HL-60/S4 treated with phorbol 12-myristate 13-acetate at 8.2 ng/mL for 4 days and 3 days (cell line): ENCODE data around the gene DGUOK.

Experiments used
- in situ Hi-C: fragments of 300-500 bp; cut with MboI; formaldehyde crosslinking; loops from 2 replicates; pipeline ENCODE4 v1.15.0; 2022; ENCODE audit warnings: low sequenced_read_pairs

DGUOK gene

DNA sequence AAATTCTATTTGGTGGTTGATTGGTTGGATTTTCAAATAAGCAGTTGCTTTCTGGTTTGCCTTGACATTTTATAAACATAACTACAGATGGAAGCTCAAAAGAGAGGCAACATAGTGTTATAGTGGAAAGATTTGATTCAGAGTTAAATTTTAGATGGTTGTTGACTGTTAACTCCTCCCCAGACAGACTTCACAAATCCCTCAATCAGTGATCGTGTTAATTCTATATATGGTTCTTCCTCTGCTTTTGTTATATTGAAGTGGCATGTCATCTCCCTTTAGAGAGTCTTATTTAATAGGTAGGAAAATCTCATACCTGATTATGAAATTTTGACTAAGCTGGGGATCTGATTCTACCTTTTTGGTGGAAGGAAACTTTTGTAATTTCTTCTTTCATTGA is 19.5 kb downstream of the DGUOK start:
- in situ Hi-C loops, result no loop called here

DNA sequence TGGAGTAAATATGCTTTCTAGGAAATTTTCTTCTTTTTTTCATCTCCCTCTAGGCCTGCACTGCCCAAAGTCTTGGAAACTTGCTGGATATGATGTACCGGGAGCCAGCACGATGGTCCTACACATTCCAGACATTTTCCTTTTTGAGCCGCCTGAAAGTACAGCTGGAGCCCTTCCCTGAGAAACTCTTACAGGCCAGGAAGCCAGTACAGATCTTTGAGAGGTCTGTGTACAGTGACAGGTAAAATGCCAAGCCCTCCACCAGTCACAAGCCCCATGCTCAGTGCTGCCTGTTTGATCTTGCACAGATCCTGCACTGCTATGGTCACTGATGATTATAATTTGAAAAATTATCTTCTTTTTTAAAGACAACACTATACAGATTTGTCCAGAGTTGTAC is 20.0 kb downstream of the DGUOK start:
- in situ Hi-C loops, result no loop called here

DNA sequence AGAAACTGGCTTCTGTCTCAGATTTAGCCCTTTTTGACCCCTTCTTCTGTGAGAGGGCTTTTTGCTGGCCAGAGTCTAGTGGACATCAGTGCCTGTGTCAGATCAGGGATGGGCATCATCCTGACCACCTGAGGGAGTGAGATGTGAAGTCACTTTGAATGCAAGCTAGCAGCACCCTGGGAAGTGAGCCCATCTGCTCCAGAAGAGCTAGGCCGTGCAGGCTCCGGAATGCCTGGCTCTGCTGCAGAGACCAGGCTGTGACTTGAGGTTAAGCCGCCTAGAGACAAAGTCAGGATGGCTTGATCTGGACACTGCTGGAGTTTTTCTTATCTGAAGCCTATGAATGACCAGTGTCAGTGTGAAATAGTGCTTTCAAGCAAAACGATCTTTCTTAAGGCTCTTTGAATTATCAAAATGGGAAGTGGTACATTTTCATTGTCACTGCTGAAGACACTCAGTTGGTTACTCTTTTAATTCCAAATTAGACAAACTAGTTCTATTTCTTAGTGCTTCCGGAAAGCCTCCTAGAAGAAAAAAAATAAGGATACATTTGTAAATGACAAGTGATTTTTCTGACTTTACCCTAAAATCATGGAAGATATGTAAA is 20.8 kb downstream of the DGUOK start:
- in situ Hi-C loops, result no loop called here

DNA sequence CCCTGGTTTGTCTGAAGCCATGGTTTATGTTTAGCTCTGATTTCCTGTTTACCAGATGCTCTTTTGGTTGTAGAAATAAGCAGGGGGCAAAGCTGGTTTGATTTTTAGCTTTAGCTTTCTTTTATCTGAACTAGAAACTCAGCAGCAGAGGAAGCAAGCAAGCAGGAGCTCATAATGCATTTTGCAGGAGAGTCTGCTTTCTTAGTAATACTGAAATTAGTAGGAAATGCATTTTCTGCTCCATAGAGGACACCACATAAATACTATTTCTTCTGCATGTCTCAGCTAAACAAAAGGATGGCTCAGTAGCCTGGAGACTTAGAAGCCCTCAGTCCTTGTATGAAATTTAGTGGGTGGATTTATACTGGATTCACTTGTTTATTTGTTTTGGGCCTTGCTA is 23.1 kb downstream of the DGUOK start:
- in situ Hi-C loops, result no loop called here

DNA sequence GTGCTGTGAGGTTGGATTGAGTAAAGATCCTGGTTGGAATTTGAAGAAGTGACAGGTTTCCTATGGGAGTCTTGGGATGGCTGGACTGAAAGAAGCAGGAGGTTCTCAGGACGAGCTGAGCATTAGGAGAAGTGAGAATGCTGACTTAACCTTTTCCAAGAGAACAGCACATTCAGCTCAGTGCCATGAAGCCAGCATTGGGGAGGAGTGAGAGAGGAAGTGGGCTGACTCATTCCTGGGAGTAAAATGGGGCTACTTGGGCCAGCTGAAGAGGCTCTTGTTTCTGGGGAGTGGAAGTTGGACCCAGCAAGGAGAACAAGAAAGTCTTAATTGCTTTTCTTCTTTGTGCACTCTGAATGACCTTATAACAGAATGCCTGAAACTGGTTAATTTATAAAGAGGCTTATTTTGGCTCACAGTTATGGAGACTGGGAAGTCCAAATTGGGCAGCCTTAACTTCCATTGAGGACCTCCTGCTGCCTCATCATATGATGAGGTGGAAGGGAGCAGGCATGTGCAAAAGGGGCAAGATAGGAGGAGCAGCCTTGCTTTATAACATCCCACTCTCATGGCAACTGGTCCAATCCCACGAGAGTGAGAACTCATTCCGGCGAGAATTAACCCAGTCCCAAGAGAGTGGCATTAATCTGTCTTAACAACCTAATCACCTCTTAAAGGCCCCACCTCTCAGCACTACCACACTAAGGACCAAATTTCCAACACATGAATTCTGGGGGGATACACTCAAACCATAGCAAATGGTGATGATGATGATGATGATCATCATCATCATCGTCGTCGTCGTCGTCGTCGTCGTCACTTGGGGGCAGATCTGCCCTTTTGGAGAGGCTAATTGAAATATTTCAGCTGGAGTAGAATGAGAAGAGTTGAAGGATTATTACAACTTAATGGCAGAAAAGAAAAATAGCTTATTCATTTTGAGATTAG is 26.1 kb downstream of the DGUOK start:
- in situ Hi-C loops, result no loop called here

DNA sequence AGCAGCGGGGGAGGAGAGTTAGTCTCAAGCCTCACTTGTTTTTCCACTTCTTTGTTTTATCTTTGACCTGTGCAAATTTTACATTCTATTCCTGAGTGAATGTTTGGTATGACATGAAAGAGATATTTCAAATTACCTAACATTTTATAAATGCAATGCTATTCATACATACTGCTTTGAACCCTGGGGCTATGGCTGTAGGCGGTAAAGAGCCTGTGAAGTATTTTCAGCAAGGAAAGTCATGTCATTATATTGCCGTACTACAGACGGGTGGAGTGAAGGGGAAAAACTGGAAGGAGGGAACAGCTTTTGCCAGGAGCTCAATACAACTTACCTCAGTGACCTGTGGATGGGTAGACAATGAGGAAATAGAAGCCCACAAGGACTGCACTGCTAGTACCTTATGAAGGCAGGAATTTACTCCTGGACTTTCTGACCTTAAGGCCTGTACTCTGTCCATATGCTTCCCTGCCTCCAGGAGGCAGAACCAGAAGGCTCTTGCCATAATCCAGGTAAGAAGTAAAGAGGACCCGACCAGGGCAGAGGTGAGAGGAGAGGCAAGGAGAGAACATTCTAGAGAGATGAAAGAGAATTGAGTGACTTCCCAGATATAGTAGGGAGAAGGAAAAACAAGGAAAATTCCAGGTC is 29.7 kb downstream of the DGUOK start:
- in situ Hi-C loops, result no loop called here

DNA sequence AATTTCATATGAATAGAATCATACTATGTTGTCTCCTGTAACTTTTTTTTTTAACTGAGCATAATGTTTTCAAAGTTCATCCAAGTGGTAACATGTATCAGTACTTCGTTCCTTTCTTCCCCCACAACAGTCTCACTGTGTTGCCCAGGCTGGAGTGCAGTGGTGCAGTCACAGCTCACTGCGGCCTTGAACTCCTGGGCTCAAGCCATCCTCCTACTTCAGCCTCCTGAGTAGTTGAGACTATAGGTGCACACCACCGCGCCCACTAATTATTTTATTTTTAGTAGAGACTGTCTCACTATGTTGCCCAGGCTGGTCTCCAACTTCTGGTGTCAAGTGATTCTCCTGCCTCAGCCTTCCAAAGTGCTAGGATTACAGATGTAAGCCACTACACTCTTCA is 34.6 kb downstream of the DGUOK start:
- in situ Hi-C loops, result no loop called here

DNA sequence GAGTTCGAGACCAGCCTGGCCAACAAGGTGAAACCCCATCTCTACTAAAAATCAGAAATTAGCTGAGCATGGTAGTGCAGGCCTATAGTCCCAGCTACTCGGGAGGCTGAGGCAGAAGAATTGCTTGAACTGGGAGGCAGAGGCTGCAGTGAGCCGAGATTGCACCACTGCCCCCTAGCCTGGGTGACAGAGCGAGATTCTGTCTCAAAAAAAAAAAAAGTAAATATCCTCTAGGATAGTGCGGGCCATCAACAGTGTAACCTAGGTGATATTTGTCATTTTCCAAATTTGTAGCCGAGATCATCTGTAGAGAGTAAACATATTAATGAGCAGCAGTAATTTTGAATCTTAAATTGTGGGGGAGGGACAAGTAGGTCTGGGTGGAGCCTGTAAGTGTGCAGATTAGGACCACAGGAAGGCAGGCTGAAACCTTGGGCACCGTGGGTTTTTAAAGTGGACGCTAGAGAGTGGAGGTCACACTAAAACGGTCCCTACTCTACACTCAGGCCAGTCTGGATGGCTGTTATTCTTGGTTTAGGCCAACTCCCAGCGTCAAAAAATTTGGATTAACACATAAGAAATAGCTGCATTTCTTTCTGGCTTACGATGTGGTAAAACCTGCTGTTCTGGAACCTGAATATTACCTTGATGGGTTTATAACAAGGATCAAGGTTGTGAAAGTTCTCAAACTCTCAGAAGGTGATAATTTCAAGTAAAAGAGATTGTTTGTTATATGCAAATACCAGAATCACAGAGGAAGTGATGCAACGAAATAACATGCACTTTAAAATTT is 35.3 kb downstream of the DGUOK start:
- in situ Hi-C loops, result no loop called here

DNA sequence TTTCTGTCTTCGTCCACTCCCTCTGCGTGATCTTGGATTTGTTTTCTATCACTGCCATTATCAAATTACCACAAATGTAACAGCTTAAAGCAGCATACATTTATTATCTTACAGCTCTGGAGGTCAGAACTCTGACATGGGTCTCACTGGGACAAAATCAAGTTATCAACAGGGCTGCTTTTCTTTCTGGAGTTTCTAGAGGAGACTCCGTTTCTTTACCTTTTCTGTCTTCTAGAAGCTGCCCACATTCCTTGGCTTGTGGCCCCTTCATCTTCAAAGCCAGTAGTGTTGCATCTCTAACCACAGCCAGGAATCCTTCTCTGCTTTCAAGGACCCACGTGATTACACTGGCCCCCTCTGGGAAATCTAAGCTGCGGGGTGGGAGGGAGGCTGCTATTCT is 36.1 kb downstream of the DGUOK start:
- in situ Hi-C loops, result no loop called here

DNA sequence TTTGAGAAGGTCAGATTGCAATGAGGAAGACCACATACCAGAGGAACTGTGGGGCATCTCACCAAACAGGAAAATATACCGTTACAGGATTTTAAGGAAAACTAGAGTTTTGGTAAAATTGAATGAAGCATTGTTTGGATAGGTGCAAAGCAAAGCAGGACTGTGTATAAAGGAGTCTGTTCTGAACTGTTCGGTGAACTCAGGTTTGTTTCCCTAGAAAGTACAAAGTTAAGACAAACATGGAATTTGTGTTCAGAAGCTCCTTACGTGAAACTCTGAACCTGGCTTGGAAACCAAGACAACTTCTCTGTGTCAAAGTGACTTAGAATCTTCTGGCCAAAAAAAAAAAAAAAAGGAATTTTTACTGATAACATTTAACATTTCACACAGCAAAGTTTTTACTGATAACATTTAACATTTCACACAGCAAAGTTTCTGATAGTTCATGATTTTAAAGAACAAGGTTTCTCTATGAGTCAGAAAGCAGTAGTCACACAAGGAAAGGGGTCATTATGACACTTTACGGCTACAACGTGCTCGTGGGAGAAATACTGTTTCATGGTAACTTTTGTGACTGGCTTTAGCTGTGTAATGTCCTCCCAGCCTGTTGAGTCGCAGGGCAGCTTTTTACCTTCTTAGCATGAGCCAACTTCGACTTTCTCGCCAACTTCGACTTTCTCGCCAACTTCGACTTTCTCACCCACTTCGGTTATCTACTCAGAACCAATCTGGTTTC is 36.9 kb downstream of the DGUOK start:
- in situ Hi-C loops, result no loop called here

DNA sequence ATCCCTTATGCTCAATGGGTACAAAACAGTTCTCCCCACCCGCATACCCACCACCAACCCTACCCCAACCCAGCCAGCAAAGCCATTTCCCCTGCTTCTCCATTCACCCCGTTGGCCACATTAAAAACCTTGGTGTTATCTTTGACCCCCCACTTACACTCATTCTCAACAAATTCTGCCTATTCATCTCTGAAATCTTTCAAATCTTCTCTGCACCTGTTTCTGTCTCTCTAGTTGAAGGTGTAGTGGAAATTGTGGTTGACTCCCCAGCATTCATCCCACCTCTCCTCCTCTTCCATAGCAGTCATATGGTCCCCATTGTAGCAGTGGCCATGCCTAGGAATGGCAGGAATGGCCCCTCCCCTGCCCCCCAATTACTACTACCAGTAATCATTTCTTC is 37.5 kb downstream of the DGUOK start:
- in situ Hi-C loops, result no loop called here

DNA sequence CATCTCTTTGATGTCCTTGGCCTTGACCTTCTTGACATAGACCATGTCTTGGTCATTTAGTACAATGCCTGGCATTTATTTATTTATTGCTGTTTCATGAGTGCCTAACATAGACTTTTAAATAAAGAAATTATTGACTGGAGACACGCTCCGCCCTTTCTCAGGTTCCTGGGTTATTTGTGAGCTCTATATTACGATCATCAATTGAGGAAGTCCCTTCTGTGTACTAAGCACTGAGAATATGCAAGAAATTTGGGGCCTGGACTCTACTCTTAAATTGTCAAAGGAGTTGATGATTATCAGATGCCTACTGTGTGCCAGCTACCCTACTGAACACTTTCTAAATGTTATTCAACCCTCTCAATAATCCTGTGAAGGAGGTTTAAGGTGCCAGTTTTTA is 38.4 kb downstream of the DGUOK start:
- in situ Hi-C loops, result no loop called here

DNA sequence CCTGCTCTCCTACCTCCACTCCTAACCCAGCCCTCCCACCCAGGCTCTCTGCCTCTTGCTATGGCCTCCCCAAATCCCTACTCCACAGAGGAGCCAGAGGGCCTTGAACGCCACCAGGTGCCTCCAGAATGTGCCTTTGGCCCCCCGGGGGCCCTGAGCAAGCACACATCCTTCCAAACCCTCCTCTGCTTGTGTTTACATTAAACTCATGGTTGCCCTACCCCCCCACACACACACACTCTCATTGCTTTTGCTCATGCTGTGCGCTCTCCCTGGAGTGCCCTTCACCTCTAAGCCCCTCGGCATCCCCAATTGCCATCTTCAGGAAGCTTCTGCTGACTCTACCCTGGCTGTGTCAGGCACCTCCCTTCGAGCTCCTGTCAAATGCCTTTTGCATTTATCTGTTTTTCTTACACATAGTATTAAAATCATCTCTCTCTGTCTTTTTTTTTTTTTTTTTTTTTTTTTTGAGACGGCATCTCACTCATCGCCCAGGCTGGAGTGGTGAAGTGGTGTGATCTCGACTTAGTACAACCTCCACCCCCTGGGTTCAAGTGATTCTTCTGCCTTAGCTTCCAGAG is 41.8 kb downstream of the DGUOK start:
- in situ Hi-C loops, result no loop called here

DNA sequence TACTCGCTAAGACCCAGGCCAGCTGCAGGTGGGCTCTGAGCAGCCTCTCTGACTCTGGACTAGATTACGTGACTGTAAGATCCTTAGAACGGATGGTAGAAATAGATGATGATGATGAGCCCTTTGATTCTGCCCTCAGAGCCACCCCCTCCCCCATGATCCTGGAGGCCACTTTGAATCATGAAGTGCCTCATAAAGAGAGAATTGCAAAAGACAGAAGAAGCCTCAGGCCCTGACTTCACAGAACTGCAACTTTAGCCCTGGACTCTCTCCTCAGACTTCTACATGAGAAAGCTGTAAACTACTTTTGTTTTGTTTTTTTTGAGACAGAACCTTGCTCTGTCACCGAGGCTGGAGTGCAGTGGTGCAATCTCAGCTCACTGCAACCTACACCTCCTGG is 42.7 kb downstream of the DGUOK start:
- in situ Hi-C loops, result no loop called here

DNA sequence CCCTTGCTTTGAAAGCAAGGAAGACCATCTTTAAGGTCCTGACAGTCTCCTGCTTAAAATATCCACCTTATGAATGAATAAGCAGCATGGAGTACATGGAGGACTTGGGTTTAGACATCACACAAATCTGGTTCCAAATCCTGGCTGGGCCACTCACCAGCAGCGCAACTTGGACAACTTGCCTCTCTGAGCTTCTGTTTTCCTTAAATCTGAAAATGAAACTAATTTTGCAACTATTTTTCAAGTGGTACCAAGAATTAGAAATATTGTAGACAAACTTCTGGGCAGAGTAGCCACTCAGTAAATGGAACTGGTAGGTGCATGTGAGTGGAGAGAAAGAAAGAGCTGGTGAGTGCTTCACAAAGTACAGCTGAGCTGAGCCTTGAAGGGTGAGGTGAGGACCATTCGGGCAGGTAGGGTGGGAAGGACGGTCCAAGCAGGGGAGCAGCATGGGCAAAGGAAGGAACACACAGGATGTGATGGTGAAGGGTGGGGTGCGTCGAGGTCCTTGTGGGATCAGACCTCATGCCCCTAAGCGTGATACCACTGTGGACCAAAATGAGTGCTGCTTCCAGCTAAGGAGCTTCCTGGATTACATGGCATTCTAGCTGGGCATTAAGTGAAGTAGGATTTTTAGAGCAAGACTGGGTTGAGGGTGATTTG is 43.6 kb downstream of the DGUOK start:
- in situ Hi-C loops, result no loop called here

DNA sequence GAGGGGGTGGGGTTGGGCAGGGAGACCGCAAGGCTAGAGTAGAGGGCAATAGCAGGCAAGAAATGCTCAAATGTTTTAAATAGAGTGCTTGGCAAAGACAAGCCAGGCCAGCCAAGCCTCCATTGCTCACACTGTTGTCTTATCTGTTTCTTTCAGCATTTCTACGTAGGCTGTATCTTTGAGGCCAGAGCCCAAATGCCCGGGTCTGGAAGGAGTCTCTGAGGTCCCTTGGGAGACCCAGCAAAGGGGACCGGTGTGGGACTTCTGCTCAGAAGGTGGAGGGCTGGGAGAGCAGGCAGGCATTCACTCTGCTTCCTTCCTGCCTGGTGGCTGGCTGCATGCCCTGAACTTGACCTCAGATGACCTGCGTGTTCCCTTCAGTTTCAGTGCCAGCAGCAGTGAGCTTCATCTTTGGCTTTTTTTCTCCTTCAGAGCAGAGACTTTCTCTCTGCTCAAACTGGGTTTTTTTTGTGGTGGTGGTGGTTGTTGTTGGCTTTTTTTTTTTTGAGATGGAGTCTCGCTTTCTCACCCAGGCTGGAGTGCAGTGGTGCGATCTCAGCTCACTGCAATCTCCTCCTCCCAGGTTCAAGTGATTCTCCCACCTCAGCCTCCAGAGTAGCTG is 44.3 kb downstream of the DGUOK start:
- in situ Hi-C loops, result no loop called here

DNA sequence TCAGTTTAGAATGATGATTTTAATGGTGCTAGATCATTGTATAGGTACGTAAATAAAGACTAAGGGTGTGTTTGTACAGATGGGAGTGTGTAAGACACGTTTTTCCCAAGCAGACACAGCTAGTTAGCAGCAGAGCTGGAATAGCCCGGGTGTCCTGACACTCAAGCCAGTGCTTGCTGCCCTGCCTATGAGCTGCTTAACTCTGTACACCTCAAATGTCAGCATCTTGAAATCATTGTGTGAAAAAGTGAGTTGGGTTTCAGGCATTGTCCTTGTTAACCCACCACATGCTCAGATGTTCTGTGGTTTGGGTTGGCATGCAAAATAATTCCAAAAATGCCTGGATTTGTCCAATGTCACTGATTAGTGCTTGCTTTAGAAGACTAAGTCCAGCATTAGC is 45.0 kb downstream of the DGUOK start:
- in situ Hi-C loops, result no loop called here

DNA sequence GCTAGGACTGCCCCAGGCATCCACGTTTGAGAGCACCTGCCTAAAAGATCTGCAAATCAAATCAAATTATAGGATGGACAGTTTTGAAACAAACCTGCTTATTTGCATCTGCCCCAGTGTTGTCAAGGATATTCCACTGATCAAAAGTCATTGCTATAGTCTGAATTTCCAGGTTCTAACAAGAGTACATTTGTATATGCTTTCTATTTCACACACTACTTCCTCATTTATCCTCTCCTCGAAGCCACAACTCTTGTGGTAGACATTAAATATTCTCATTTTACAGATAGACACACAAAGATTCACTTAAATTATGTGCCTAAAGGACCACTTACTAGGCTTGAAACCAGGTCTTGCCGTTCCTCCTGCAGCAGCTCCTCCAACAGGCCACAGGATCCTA is 46.2 kb downstream of the DGUOK start:
- in situ Hi-C loops, result no loop called here

DNA sequence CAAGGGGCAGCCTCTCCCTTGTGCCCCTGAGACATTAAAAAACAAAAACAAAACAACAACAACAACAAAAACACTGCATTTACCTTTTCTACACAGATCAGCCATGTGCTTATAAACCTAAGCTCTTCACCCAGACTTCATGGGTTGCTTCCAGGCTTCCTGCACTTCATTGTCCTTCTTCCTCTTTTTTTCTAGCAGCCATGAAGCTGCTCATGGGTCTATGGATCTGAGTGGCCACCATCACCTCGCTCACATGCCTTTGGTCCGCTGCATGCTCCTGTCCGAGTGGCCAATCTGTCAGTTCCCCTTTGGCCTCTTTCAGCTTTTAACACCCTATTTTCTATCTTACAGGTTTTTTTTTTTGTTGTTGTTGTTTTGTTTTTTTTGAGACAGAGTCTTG is 49.1 kb downstream of the DGUOK start:
- in situ Hi-C loops, result no loop called here
